Measurements from ENCODE around the gene ADCY5.

ADCY5 gene

DNA sequence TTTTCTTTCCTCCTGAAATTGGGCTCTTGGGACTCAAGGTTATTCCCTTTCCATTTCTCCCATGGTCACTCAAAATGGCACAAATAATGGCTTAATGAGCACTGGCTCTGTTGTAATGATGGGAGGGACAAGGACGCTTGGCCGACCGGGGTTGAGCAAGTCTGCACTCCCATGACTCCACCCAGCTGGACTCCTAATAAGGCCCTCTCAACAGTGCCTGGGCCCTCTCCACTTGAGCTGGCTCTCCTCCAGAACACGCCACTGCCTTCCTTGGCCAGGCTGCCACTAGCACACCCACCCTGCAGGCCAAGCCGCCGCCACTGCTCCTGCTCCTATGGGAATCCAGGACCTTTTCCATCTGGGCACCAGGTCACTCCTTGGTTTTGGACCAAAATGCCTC lies 42.3 kb downstream of the ADCY5 start:
- DNase-seq (ENCODE audit: low read depth): peak; percentile 24

DNA sequence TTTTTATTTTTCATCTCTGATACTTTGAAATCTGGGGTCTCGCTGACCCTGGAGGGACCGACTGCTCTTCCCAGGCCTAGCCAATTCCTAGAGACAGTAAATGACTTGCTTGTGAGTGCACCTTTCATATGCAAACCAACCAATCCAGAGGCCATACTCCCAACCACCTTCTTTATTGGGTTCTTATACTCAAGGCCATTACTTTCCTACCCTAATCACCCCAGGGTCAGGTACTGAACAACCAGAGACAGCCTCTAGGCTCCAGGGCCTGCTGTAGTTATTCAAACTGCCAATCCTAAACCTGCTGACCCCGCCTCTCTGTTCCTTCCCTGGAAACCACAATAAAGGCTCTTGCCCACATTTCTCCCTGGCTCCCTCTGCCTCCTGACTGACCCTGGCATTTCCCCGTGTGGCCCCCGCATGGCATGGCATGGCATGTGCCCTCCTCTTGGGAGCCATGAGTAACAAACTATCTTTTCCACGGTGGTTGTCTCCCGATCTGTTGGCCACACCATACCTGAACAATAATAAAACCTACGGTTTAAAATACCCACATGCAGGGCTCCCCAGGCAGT lies 42.9 kb downstream of the ADCY5 start:
- DNase-seq (ENCODE audit: low read depth): no peak

DNA sequence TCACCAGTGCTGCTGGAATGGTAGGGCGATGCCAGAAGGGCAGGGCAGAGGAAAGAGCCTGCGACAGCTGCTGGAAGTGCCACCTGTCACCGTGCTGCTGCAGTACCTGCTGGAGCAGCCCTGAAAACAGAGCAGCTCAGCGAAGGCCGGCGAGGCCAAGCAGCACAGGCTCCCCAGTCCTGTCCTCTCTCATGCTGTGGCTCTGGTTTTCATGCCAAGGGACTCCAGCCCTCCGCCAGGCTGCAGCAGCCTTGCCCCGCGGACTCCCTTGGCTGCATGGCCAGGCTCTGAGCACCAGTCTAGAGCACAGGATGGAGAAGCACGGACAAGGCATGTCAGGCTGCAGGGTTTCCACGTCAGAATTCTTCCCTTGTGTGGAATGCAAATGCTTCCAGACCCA lies 43.9 kb downstream of the ADCY5 start:
- no peak for DNase-seq (ENCODE audit: low read depth)

DNA sequence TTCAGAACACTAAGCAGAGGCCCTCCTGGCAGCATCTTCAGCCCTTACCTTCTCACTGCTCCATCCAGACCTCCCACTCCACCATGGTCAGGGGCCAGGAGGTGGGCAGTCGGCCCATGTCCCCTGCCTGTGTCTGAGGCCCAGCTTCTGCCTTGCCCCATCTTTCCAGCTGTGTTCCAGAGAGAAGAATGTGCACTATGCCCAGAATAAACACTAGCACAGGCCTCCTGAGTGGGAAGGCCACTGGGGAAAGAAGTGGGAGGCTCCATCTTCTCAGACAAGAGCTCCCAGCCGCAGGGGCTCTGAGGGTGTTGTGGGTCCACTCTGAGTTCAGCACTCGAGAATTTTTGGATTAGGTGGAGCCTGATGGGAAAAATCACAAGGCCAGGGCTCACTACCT lies 44.5 kb downstream of the ADCY5 start:
- DNase-seq (ENCODE audit: low read depth): no peak

DNA sequence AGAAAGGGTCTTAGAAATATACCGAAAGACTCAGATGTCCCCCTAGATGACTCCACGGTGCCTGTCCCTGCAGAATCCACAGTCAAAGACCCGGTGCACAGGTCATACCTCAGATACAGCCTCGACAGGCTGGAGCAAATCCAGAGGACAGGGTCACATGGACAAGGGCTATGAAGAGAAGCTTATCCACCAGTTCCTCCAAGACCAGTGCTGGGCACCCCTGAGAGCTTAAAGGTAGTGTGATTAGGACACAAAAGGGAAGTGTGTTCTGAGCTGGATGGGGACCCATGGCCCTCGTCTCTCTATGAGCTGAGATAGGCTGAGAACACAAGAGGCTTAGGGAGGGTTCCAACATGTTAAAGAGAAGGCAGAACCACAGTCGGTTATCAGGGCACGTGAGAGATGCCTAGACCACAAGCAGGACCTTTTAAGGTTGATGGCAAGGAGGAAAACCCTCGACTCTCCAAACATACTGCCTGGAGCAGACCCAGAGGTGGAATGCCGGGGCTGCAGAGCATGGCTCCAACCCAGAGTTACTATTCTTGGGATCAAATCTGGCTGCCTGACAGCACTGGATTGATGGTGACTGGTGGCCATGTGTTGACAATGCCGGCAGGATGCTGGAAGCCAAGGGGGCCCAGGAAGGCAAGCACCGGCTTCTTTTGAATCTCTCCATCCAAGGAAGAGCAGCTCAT lies 46.9 kb downstream of the ADCY5 start:
- no peak for DNase-seq (ENCODE audit: low read depth)

DNA sequence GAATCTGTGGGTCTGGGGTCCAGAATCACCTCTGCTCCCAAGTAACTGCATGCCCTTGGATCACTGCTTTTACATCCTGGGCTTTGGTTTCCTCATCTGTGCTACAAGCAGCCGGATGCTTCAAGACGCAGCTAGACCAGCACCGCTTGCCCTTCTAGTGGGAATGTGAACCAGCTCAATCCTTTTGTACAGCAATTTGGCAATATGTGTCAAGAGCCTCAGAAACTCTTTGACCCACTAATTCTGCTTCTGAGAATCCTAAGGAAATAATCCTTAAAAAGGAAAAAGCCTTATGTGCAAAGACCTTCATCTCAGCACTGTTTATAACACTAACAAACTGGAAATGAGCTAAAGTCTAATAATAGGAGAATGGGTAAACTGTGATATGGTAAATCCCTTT lies 48.7 kb downstream of the ADCY5 start:
- DNase-seq (ENCODE audit: low read depth): no peak

DNA sequence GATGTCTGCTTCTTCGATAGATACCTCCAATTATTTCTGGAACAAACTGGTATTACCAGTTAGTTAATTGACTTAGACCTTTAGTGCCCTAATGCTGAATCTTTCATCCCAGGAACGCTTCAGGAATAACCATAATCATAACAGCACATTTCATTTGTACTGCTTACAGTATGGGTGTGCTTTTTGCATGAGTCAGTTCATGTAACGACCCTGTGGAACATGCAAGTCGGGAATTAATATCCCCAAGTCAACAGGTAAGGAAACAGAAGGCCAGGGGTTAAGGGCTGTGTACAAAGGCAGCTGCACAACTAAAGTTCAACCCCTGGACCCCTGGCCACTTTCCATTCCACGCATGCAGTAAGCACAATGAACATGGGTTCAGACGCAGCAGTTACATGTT lies 49.2 kb downstream of the ADCY5 start:
- no peak for DNase-seq (ENCODE audit: low read depth)

DNA sequence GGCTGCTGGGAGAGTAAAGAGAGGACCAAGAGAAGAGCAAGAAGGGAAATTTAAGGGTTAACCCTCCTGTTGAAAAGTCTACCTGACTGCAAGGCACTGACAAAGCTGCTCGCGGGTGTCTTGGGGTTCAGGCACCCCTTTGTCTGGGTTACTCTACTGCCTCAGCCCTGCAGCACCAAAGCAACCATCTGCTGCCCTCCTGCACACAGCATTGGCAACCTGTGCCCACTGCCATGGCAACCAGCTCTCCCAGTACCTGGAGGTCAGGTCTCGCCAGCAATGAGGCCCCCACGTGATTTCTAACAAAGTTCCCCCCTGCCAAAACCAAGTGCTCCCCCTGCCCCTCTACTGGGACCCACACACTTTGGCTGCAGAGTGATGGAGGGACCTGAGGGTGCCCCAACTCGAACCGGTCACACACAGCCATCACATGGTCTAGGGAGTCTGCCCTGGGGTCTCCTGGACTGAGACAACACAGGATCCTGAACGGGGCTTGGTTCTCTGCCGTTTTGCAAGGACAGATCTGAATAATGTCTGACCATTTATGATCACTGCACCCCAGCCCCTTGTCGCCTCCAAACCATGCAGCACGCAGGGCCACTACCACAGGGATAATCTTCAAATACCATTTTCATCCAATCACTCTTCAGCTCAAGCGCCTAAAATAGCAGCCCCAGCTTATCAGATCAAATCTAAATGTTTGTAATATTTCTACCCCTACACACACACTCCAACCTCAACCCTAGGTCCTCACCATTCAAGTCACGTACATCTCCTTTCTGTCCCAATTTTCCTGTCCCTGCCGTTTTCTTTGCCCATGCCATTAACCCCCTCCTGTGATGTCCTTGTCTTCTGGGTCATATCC lies 50.7 kb downstream of the ADCY5 start:
- no peak for DNase-seq (ENCODE audit: low read depth)

DNA sequence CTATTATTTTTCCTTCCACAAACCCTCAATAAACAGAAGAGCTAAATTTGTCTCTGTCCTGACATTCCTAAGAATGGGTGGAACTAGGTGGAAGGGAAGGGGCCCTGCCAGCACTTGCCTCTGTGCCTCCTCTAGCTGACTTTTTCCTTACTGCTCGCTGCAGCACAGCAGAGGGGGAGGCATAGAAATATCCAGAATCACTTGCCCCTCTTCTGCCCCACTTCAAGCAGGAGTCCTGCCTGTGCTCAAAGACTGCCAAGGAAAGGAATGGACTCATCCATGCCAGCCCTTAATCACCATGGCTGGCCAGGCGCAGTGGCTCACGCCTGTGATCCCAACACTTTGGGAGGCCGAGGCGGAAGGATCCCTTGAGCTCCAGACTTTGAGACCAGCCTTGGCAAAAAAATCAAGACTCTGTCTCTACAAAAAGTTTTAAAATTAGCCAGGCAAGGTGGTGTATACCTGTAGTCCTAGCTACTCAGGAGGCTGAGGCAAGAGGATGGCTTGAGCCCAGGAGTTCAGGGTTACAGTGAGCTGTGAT lies 51.8 kb downstream of the ADCY5 start:
- DNase-seq (ENCODE audit: low read depth): no peak

DNA sequence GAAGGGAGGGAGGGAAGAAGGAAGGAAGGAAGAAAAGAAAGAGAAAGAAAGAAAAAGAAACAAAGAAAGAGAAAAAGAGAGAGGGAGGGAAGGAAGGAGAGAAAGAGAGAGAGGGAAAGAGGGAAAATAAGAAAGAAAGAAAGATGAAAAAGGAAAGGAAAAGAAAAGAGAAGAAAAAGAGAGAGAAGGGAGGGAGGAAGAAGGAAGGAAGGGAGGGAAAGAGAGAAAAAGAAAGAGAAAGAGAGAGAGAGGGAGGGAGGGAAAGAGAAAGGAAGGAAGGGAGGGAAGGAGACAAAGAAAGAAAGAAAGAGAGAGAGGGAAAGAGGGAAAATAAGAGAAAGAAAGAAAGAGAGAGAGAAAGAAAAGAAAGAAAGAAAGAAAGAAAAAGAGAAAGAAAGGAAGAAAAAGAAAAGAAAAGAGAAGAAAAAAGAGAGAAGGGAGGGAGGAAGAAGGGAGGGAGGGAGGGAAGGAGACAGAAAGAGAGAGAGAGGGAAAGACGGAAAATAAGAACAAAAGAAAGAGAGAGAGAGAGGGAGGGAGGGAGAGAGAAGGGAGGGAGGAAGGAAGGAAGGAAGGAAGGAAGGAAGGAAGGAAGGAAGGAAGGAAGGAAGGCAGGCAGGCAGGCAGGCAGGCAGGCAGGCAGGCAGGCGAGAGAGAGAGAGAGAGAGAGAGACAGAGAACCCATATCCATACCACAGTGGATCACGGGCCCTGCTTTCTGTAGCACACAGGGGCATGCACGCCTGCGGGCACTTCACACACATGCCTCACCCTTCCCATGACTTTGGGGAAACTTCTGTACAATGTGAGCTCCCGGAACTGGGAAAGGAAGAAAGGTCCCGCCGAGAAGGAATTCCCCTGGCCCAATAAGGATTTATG lies 52.5 kb downstream of the ADCY5 start:
- no peak for DNase-seq (ENCODE audit: low read depth)

DNA sequence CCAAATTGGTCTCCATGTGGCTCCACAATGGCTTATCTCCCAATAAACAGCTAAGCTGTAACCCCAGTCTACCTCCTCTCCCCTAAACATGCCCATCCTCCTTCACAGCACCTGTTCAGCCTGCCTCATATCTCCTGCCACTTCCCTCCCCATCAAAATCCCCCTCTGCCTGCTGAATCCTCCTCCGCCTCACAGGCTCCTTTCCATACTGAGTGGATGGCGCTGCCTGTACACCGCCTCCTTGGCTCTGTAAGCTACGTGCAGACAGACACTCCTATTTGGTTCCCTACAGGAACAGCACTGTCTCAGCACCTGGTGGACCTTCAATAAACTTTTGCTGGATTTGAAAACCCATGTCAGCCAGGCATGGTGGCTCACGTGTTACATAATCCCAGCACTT lies 53.7 kb downstream of the ADCY5 start:
- DNase-seq (ENCODE audit: low read depth): no peak

DNA sequence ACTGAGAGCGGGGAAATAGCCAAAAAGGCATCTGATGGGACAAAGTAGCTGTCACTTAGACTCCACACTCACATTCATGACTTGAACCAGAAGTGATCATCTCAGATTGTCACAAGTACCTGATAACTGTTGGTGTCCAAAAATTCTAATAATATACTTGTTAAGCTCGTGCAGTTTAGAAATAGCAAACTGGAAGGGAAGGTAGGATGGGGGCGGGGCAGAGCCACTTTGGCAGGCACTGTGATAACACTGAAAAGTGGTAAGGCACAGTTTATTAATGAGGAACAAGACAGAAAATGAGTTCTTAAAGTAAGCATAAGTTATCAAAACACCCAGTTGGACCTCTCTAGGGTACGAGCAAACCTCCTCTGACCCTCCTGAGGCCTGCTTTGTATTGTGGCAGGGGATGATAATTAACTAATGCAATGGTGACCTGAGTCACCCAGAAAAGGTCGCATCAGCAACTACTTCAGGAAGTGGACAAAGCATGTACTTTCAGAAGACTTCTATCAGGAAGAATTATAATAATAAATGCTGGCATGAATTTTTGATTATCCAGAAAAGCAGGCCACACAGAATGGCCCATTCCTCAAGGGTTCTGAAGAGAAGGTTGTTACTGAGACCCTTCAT lies 54.4 kb downstream of the ADCY5 start:
- DNase-seq (ENCODE audit: low read depth): no peak

DNA sequence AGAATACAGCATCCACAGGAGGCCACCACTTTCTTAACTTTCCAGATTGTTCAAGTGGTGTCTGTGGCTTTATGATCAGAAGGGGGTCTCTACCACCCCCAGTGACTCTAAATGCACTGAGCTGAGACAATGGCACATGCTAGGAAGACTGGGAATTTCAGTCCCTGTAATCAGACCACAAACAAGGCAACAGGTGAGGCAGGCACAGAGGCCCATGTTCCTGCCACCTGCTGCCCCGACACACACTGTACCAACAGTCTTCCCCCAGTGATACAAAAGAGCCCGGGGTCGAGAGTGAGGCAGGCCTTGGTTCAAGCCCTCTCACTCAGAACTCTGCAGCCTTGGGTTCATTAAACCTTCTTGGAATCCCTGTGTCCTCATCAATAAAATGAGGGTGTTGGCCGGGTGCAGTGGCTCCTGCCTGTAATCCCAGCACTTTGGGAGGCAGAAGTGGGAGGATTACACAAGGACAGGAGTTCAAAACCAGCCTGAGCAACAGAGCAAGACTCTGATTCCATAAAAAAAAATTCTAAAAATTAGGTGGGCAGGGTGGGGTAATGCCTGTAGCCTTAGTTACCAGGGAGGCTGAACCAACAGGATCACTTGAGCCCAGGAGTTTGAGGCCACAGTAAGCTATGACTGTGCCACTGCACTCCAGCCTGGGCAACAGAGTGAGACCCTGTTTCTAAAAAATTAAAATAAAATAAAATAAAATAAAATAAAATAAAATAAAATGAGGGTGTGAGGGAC lies 55.8 kb downstream of the ADCY5 start:
- no peak for DNase-seq (ENCODE audit: low read depth)

DNA sequence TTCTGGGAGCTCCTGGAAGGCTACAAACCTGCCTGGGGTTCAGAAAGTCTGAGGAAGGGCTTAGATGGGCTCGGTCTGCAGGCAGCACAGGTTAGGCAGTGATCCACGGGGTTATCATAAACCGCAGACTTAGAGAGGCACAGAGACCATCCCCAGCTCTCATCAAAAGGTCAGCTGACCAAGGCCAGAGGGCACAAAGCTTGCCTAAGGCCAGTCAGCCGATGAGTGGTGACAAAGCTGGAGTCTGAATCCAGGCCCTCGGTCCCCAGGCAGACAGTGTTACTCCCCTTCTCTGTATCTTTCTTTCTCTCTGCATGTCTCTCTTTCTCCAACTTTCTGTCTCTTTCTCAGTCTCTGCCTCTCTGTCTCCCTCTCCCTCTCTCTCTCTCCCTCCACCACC lies 56.5 kb downstream of the ADCY5 start:
- no peak for DNase-seq (ENCODE audit: low read depth)

DNA sequence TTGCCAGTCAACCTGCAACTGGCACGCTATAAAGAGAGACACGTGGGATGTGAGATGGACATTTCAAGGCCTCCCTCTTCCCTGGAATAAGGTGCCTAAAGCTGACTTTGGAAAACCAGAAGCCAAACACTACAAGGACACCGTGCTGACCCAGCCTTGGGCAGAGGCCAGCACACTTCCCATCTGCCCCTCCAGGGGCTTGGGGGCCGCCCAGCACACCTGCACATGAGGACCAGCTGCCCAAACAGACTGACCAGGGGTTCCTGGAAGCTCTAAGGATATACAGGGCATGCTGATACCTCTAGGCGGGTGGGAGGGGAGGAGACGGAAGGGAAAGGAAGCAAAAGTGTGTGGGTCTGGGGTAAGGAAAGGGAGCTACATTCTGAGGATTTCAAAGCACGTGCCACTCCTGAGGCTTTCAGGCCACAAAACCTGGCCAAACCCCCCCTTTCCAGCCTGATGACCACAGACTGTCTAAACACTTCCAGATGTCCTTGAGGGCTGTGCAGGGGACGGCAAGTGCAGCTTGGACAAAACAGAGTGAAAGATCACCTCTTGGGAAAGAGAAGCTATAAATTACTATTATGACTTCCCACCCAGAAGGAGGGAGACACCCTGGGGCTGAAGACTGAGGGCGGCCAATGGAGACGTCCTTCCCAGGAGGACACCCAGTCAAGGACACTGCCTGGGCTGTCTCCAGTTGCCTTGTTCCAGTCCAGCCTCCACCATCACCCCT lies 57.9 kb downstream of the ADCY5 start:
- no peak for DNase-seq (ENCODE audit: low read depth)

DNA sequence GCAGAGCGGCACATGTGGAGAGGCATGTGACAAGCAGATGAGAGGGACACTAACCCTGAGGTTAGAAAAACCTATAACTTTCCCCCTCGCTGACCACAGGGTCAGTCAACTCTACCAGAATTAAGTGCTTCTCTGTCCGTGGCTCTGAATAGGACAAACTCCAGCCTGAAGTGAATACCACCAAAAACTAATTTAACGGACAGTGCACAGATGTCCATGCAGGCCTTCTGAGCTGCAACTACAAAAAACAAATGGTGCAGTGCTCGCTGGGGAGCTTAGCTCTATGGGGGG lies 59.3 kb downstream of the ADCY5 start:
- no peak for DNase-seq (ENCODE audit: low read depth)

DNA sequence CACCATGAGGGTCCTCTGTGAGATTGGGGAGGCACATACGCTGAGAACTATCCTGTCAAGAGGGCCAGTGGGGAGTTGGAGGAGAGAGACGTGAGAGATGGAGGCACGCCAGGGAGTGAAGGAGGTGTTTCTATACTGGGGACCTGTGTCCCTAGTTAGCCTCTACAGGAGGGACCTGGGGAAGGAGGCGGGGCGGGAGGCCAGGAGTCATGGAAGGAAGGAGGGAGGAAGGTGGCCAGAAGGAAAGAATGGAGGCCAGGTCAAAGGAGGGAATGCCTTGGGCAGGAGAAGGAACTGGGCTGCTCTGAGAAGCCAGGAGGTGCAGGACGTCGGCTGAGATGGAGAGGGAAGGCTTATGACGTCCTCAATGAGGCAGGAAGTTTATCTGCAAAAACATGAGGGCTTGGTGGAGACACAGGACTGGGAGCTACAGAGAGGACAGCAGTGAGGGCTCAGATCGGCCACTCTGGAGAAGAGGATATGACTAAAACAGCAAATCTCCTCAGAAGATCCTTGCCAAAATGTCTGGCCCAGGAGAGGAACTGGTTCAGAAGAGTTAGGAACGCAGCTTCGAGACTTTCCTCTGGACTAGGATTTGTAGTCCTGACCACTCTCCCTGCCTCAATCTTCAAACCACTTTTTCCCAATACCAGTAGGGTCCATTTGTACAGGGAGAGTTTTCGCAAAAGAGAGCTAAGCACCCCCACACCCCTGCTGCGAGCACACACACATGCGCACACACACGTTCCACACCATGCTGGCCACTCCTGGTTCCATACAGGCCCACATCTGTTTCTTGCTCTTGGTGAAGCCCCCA lies 59.9 kb downstream of the ADCY5 start:
- no peak for DNase-seq (ENCODE audit: low read depth)

DNA sequence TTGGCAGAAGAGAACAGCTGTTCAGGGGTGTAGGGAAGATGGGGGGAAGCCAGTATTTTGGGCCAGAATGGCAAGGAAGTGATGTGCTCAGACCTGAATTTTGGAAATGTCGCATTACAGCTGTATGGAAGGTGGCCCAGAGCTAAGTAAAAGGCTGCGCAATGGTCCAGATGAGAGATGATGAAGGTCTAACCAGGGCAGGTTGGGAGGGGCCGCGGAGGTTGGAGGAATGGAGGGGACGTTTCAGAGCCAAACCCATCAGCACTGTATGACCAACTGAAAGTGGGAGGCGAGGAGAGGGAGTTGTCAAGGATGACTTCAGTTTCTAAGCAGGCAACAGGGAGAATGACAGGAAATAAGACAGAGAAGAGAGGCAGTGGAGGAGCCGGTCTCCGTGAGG lies 60.8 kb downstream of the ADCY5 start:
- DNase-seq (ENCODE audit: low read depth): no peak

DNA sequence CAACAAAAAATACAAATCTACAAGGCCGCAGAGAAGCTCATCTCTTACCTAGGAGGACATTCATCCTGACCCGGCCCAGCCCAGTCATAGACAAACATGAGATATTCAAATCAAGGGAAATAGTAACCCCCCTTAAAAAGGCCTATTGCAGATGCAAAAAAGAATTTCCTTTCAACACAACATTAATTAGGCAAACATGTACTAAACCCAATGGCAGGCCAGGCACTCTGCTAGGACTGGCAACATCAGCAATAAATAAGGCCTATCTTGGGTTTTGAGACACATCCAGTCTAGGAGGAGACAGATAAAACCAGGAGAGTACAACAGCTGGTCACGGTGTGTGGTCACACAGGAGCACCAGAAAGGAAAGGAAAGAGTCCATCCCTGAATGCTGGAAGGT lies 61.4 kb downstream of the ADCY5 start:
- no peak for DNase-seq (ENCODE audit: low read depth)
